Panc1 (cell line): ENCODE data around the gene ARID4B. TPM values are rescaled to one million over a fixed set of nuclear protein-coding genes. Genes with fewer than 3 reads are reported as not detected.

Experiments
- ATAC-seq: fragments of 200-7000 bp; cut with Tn5 transposase; 2 replicates; pipeline ENCODE4 v1.9.1; 2020; ENCODE audit warnings: mild to moderate bottlenecking, moderate library complexity
- BruUV-seq: library from RNA; stranded (reverse); fragments of 400-500 nt; replicated peaks from 2 replicates; lab custom pipeline; 2021; lab: Mats Ljungman, UMichigan
- CTCF ChIA-PET: fragments of 300-600 bp; sonication (Branson Sonifier 250); formaldehyde crosslinking; loops from one replicate; lab custom pipeline; 2022; ENCODE audit warnings: antibody characterized with exemption; lab: Charles Lee
- POLR2A ChIA-PET: fragments of 300-600 bp; sonication (Branson Sonifier 250); formaldehyde crosslinking; loops from one replicate; lab custom pipeline; 2022; ENCODE audit warnings: antibody characterized with exemption; lab: Charles Lee
- DNase-seq: peaks from one replicate; pipeline ENCODE4 v3.0.0-alpha.2; 2010; ENCODE audit warnings: low read depth, low spot score
- H3K27ac ChIP-seq: 2 replicates; pipeline ENCODE4 v1.5.1; 2011; ENCODE audit warnings: mild to moderate bottlenecking, low read length, inconsistent platforms
- H3K27me3 ChIP-seq: fragments of 200-500 bp; sonication (Bioruptor generic); 2 replicates; pipeline ENCODE4 v1.6.0; 2014; ENCODE audit warnings: low read length, inconsistent platforms; ENCODE audit not compliant: control insufficient read depth, insufficient read depth
- H3K36me3 ChIP-seq: fragments of 200-500 bp; sonication (Bioruptor generic); 2 replicates; pipeline ENCODE4 v1.5.1; 2014; ENCODE audit warnings: inconsistent platforms, mild to moderate bottlenecking, low read length, moderate library complexity; ENCODE audit not compliant: control insufficient read depth, insufficient read depth
- H3K4me1 ChIP-seq: 2 replicates; pipeline ENCODE4 v1.5.1; 2011; ENCODE audit warnings: inconsistent platforms, mild to moderate bottlenecking, low read length, moderate library complexity; ENCODE audit not compliant: control insufficient read depth, insufficient read depth
- H3K4me3 ChIP-seq, 2 experiments: 2 replicates each; pipeline ENCODE4 v1.5.1; 2011 to 2012; ENCODE audit warnings: low read depth in 2 of 2, low read length in 2 of 2, mild to moderate bottlenecking in 2 of 2, inconsistent platforms in 1 of 2, moderate library complexity in 1 of 2
- H3K9me3 ChIP-seq: fragments of 200-500 bp; sonication (Bioruptor generic); 2 replicates; pipeline ENCODE4 v1.5.1; 2014; ENCODE audit warnings: low read depth, mild to moderate bottlenecking, inconsistent platforms, low read length, moderate library complexity; ENCODE audit not compliant: control insufficient read depth, insufficient read depth
- CTCF ChIP-seq: fragments of 450-650 bp; IDR thresholded peaks from 2 replicates; pipeline ENCODE4 v1.5.1; 2017; ENCODE audit warnings: mild to moderate bottlenecking
- POLR2AphosphoS5 ChIP-seq: IDR thresholded peaks from 2 replicates; pipeline ENCODE4 v1.6.1; 2012; ENCODE audit warnings: mild to moderate bottlenecking, low read depth, low read length, moderate library complexity
- REST ChIP-seq, 2 experiments: IDR thresholded peaks; 2 replicates each; pipeline ENCODE4 v1.6.1; 2011 to 2012; ENCODE audit warnings: low read depth in 2 of 2, control low read depth in 1 of 2, low read length in 1 of 2, mild to moderate bottlenecking in 1 of 2, moderate library complexity in 1 of 2; ENCODE audit not compliant: insufficient read depth in 1 of 2
- SIN3A ChIP-seq: IDR thresholded peaks from 2 replicates; pipeline ENCODE4 v1.6.1; 2012; ENCODE audit warnings: low read depth, mild to moderate bottlenecking, low read length, moderate library complexity, borderline replicate concordance; ENCODE audit not compliant: insufficient read depth
- TCF7L2 ChIP-seq: IDR thresholded peaks from 2 replicates; pipeline ENCODE4 v1.6.1; 2011; ENCODE audit warnings: mild to moderate bottlenecking, low read depth, low read length, inconsistent platforms
- in situ Hi-C: cut with HindIII; loops from 2 replicates; pipeline ENCODE4 v1.10.0; 2016; ENCODE audit warnings: low sequenced_read_pairs, low pct_unique_long_range_greater_than_20kb
- intact Hi-C: fragments of 100-400 bp; cut with micrococcal nuclease; formaldehyde crosslinking; loops from one replicate; pipeline ENCODE4 v1.10.0; 2022; ENCODE audit not compliant: unreplicated experiment
- total RNA-seq: library from RNA; stranded (reverse); gene quantifications from one replicate; pipeline ENCODE4 v1.2.1, GENCODE V29; 2021; ENCODE audit not compliant: unreplicated experiment

ARID4B gene
- total RNA-seq, 1 experiment from 2014 or later, result 37.5 TPM

- no peak for DNase-seq
- ChIA-PET CTCF (interaction anchor here (0.6 kb wide), 1 partner anchor 17 kb away, joined by 4 read pairs; no protein-coding TSS in a partner anchor), POLR2A (no interaction called here)
- Histone ChIP-seq H3K27ac (no peak overlapping the region), H3K4me1 (no peaks in the 10 kb centered on the region), H3K9me3 (no peaks in the 10 kb centered on the region), H3K36me3 (peaks cover 36% of the 10 kb centered on the region), H3K27me3 (no peaks in the 10 kb centered on the region), H3K4me3 (no peak overlapping the region)
- in situ Hi-C loops, result no loop called here
- intact Hi-C loops, result no loop called here
- no peak for ATAC-seq
- no TSS peak for BruUV-seq
- TF ChIP-seq TCF7L2 (no peak), REST (IDR thresholded peaks at IDR 0.05; ENCODE audit: insufficient read depth in 1 of 2, low read depth in 2 of 2, low read length in 1 of 2) (no peak), CTCF (no peak), POLR2AphosphoS5 (no peak), SIN3A (no peak)
Measured at GRCh38 chr1:235136111-235136510, 191.9 kb downstream of the ARID4B start.

GRCh38 chr1:235134171-235134570 lies 193.8 kb downstream of the ARID4B start:
- CTCF ChIA-PET, result no interaction called here
- POLR2A ChIA-PET, result no interaction called here
- ATAC-seq, result no peak

More at GRCh38 chr1:235134171-235134570, 193.8 kb downstream of the ARID4B start:
- in situ Hi-C loops, result no loop called here
- intact Hi-C loops, result no loop called here
- no TSS peak for BruUV-seq
- H3K9me3 ChIP-seq, result no peaks in the 10 kb centered on the region
- DNase-seq, result no peak
- H3K27ac ChIP-seq, result no peak overlapping the region
- TF ChIP-seq CTCF, result no peak
- TF ChIP-seq REST (IDR thresholded peaks at IDR 0.05; ENCODE audit: insufficient read depth in 1 of 2, low read depth in 2 of 2, low read length in 1 of 2), result no peak
- no peak for TF ChIP-seq POLR2AphosphoS5
- TF ChIP-seq SIN3A, result no peak
- TF ChIP-seq TCF7L2, result no peak
- H3K36me3 ChIP-seq, result peaks cover 36% of the 10 kb centered on the region
- peaks cover 5% of the 10 kb centered on the region; the same call in 1 of the 2 replicates for H3K4me1 ChIP-seq
- no peak overlapping the region for H3K4me3 ChIP-seq
- no peaks in the 10 kb centered on the region for H3K27me3 ChIP-seq
